Panc1 (cell line): ENCODE data around the gene CCS.

Experiments
- TF ChIP-seq, protein P1 (sequence below): fragments of 450-650 bp; IDR thresholded peaks from 2 replicates; pipeline ENCODE4 v1.5.1; 2017; ENCODE audit warnings: mild to moderate bottlenecking
- TF ChIP-seq, protein P2 (sequence below), 2 experiments: IDR thresholded peaks; 2 replicates each; pipeline ENCODE4 v1.6.1; 2011 to 2012; ENCODE audit warnings: low read depth in 2 of 2, control low read depth in 1 of 2, low read length in 1 of 2, mild to moderate bottlenecking in 1 of 2, moderate library complexity in 1 of 2; ENCODE audit not compliant: insufficient read depth in 1 of 2

DNA sequence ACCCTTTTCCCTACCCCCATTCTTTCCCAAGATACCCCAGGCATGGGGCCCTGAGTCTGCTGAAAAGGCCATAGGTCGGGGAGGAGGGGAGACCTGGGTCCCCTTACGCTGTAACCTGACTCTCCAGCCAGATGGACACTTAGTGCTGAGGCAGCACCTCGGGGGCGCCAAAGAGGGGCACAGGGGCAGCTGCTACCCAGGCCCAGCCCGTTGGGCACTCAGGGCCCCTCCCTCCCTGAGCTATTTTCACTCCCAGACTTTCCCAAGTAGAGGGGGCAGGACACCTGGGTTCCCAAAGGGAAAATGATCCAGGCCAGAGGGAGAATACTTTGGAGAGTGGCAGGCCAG is 45.3 kb upstream of the CCS start:
- TF ChIP-seq, protein P1, sequence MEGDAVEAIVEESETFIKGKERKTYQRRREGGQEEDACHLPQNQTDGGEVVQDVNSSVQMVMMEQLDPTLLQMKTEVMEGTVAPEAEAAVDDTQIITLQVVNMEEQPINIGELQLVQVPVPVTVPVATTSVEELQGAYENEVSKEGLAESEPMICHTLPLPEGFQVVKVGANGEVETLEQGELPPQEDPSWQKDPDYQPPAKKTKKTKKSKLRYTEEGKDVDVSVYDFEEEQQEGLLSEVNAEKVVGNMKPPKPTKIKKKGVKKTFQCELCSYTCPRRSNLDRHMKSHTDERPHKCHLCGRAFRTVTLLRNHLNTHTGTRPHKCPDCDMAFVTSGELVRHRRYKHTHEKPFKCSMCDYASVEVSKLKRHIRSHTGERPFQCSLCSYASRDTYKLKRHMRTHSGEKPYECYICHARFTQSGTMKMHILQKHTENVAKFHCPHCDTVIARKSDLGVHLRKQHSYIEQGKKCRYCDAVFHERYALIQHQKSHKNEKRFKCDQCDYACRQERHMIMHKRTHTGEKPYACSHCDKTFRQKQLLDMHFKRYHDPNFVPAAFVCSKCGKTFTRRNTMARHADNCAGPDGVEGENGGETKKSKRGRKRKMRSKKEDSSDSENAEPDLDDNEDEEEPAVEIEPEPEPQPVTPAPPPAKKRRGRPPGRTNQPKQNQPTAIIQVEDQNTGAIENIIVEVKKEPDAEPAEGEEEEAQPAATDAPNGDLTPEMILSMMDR, result no peak
- TF ChIP-seq, protein P2, sequence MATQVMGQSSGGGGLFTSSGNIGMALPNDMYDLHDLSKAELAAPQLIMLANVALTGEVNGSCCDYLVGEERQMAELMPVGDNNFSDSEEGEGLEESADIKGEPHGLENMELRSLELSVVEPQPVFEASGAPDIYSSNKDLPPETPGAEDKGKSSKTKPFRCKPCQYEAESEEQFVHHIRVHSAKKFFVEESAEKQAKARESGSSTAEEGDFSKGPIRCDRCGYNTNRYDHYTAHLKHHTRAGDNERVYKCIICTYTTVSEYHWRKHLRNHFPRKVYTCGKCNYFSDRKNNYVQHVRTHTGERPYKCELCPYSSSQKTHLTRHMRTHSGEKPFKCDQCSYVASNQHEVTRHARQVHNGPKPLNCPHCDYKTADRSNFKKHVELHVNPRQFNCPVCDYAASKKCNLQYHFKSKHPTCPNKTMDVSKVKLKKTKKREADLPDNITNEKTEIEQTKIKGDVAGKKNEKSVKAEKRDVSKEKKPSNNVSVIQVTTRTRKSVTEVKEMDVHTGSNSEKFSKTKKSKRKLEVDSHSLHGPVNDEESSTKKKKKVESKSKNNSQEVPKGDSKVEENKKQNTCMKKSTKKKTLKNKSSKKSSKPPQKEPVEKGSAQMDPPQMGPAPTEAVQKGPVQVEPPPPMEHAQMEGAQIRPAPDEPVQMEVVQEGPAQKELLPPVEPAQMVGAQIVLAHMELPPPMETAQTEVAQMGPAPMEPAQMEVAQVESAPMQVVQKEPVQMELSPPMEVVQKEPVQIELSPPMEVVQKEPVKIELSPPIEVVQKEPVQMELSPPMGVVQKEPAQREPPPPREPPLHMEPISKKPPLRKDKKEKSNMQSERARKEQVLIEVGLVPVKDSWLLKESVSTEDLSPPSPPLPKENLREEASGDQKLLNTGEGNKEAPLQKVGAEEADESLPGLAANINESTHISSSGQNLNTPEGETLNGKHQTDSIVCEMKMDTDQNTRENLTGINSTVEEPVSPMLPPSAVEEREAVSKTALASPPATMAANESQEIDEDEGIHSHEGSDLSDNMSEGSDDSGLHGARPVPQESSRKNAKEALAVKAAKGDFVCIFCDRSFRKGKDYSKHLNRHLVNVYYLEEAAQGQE (IDR thresholded peaks at IDR 0.05; ENCODE audit: insufficient read depth in 1 of 2, low read depth in 2 of 2, low read length in 1 of 2), result no peak
